GM19193 (cell line): ENCODE data around the gene ABCA1.

Source experiments
- POLR2A ChIP-seq: IDR thresholded peaks from 4 replicates; pipeline ENCODE4 v1.6.1; 2011; ENCODE audit not compliant: insufficient read depth, insufficient read length; ENCODE audit errors: extremely low read depth

The ABCA1 gene

DNA sequence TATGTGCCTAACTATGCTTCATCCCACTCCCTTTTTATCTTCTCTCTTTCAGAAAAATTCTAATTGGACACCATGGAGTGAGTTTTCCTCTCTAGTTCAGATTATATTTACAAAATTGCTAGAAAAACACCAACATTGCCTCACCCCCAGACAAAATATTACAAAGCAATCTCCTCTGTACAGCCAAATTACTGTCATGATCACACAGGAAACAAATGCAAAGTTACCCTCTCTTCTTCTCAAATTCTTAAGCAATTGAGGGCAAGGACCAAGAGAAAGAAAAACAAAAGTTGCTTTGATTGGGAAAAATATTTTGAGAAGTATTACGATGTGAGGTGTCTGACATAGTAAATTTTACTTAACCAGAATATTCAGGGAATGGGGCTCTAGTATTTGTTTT lies 30.8 kb upstream of the ABCA1 start:
- TF ChIP-seq POLR2A: no peak

DNA sequence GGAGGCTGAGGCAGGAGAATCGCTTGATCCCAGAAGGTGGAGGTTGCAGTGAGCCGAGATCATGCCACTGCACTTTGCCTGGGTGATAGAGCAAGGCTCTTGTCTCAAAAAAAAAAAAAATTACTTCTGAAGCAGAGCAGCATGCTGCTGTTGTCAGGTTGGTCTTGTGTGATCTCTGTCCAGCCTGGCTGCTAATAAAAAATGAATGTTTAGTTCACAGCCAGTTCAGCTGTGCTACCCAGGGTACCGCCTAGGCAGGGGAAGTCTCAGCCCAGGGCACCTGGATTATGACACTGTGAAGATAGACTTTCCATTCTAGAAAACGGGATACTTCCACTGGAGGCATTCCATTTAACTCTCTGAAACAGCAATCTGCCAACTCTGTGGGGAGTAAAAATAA lies 23.5 kb upstream of the ABCA1 start:
- no peak for TF ChIP-seq POLR2A

DNA sequence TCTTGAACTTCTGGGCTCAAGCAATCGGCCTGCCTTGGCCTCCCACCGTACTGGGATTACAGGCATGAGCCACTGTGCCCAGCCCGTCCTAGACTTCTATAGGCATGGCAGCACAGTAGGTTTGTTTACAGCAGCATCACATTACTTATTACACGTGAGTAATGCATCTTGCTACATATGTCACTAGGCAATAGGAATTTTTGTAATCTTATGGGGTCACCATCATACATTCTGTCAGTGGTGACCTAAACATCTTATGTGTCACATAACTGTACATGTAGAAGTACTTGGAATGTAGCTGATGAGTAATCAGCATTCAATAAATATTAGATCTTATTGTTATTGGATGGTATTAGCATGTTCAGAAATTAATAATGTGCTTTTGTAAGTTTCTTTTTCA lies 22.9 kb upstream of the ABCA1 start:
- TF ChIP-seq POLR2A: no peak

DNA sequence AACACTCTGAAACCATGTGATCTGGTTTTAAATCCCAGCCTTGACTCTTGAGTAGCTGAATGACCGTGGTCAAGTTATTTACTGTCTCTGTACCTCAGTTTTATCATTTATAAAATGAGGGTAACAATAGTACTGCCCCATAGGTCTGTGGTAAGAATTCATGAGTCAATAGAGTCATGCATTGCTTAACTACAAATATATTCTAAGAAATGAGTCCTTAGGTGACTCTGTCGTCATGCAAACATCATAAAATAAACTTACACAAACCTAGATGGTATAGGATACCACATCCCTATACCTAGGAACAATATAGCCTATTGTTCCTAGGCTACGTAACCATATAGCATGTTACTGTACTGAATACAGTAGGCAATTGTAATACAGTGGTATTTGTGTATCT lies 20.3 kb upstream of the ABCA1 start:
- TF ChIP-seq POLR2A: no peak

DNA sequence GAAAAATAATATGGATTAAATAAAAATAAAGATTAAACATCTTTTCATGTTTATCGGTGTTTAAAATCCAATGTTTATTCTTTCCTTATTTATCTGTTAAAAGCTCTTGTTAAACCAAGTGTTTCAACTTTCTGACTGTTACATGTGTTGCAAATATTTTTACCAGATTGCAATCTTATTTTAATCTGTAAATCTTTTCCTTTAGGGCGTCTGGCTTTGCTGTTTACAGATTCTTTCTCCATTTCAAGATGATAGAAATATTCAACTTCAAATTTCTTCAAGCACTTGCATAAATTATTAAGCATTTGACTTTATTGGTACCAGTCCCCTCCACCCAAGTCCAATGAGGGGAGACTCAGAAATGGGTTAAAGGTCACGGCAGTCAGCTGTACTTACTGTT lies 16.9 kb upstream of the ABCA1 start:
- TF ChIP-seq POLR2A: no peak

DNA sequence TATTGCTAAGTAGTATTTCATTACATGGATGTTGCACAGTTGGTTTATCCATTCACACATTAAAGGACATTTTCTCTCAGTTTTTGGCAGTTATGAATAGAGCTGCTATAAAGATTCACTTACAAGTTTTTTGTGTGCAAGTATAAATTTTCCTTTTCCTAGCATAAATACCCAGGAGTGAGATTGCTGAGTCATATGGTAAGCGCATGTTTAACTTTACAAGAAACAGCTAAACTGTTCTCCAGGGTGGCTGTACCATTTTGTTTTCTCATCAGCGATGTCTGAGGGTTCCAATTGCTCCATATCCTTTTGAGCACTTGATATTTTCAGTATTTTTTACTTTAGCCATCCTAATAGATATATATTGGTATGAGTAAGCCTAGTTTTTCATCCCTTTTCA lies 16.4 kb upstream of the ABCA1 start:
- TF ChIP-seq POLR2A: no peak

DNA sequence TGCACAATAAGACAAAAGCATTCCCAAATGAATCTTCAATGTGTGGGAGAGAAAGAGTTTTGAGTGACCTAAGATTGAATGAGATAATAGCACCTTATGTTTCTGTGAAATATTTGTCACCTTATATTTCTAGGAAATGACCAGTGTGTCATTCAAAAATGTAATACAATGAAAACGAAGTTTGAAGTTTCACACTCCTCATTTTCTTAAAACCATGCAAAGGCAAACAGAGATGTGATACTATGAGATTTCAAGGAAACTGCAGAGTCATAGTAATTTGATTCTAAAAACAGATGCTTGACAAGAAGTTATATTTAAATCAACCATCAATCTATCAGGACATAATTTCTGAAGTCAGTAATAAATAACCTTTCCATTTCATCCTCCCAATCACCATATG lies 13.6 kb upstream of the ABCA1 start:
- no peak for TF ChIP-seq POLR2A

DNA sequence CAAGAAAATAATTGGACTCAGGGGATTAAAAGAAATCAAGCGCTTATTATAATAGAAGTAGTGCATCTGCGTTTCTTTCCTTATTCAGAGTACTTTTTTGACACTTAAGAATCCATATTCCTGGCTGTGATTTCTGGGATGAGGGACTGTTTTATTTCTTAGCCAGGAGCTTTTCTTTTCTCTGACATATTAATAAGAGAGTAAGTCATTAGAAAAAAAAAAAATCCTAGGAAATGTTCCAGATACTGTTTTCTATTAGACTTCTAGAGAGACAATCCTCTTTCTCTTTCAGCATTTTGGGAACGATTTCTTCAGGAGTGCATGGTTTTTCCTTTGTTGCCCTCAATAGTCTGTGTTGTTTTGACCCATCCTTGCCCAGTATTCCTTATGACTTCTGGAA lies 8.3 kb upstream of the ABCA1 start:
- TF ChIP-seq POLR2A: no peak

DNA sequence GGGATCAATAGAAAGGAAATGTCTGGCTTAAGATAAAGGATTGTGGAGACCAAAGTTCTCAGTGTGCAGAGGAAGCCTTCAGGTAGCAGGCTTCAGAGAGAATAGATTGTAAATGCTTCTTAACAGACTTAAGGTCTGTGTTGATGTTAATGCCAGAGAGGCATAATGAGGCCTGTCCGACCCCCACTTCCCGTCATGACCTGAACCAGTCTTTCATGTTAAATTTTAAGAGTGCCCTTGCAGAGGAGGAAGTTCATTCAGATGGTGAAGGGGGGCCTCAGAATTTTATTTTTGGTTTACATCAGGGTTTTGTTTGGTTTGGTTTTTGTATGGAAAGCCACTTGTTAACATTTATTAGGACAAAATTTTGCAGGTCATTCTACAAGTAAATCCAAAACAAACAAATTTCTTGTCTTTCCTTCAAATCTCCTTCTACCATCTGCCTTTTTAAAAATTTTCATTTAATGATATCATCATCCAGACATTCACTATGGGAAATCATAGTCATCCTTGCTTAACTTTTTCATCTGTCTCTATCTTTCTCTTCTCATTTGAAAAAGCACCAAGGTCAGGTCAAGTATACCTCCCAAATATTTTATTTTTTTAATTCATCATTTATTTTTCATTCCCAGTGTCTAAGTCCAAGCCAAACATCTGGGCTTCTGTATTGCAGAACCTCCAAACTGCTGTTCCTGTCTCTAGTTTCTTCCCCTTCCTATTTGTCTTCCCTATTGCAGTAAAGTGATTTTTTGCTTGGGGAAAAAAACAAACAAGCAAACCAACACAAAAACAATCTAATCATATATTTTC lies 6.9 kb upstream of the ABCA1 start:
- TF ChIP-seq POLR2A: no peak

DNA sequence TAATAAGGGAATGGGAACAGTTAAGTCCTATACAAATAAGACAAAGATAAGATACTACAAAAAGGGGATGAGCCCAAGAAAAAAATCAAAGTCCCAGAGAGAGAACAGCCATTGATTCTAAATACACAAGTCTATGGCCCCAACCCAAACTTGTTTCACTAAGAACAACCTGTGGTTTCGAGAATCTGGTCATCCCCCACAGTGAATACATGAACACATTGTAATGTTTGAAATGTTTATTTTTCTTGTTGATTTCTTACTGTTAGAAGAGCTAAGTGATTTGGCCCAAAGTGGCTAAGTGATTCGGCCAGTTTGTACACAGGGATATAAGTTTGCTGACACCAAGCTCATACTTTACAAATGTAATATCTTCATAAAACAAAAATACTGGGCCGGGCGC lies 3.3 kb upstream of the ABCA1 start:
- TF ChIP-seq POLR2A: no peak

DNA sequence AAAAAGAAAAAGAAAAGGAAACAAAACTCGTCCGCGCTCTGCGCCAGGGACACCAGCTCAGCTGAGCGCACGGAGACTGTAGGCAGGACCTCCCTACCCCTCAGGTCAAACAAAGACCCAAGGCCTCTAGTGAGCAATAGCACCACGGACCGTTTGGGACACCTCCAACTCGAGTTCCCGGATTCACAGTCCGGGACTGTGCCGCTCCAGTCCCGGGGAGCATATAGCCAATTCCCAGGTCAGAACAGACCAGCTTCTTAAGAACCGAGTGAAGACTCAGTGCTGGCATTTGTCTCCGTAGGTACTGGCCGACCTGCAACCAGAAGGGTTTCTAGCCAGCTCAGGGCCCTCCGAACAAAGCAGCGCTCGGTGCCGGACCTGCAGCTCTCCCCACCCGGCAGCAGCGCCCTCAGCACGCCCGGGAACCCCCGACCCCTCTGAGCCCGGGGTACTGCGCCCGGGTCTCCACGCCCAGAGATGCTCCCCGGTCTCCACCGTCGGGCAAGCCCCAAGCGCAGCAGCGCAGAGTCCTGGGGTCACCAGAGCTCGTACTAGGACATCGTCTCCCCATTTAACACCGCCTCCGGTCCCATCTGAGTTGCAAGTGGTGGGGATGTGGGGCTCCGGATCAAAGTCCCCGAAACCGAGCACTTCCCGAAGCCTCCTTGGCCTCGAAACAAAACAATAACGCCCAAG lies 591 bp downstream of the ABCA1 start:
- no peak for TF ChIP-seq POLR2A

DNA sequence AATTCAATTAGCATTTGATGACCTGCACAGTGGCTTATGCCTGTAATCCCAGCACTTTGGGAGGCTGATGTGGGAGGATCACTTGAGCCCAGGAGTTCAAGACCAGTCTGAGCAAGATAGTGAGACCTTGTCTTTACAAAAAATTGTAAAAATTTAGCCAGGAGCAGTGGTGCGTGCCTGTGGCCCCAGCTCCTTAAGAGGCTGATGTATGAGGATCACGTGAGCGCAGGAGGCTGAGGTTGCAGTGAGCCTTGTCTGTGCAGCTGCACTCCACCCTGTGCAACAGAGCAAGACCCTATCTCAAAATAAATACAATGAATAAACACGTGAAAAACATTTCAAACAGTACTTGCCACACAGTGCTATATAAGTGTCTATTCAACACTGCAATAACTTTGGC lies 4.2 kb downstream of the ABCA1 start:
- no peak for TF ChIP-seq POLR2A

DNA sequence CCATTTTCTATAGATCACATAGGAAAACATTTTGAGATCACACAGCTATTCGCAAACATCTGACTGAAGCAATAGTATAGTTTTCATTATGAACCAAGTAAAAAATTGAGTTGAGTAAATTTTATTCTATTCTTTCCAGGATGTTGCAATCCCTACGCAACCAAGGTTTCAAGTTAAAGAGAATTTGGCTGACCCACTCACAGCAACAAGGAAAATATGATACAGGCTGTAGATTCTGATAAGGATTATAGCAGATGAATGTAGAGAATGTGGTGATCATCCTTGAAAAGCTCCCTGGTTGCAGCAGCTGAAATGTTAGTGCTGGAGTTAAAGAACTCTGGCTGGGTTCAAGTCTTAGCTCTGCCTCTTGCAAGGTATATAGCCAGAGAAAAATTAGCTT lies 4.7 kb downstream of the ABCA1 start:
- no peak for TF ChIP-seq POLR2A

DNA sequence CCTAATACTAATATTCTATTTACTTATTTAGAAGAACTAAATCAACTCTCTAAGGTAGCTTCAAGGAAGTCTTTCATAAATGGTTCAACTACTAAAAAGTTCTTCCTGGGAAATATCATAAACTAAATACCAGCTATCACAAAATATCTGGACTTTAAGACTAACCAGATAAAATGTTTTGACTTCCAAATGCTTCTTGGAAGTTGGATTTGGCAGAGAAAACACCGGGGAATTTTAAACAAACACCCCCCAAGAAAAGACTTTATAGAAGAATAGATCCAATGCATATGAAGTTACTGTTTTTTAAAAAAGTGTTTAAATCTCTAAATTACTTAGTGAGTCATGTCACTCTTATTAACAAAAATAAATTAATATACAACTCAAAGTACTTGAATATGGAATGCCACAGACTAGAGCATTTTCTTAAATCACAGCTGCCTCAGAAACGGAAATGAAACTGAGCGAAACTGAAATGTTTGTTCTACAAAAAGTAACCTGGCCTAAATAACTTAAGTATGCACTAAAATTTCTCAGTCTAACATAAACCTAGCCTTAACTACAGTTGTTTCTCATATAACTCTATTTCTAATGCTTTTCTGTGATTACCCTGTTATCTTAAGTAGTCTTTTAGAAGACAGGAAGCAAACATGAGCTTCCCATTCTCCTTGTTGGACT lies 6.8 kb downstream of the ABCA1 start:
- no peak for TF ChIP-seq POLR2A

DNA sequence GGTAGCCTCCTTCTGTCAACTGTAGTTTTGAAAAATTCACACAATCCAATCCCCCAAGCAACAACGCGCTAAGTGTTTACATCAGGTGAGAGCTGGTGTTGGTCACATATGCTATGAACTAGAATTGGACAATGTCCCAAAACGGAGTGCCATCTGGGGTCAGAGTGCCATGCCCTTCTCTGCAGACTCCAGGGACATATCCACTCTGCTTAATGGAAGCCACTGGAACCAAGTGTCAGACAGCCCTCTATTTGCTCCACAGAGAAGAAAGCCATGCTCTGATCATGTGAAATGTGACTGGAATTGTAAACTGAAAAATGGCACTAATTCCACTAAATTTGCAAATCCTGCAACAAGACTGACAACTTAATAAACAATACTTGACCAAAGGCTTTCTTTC lies 12.2 kb downstream of the ABCA1 start:
- TF ChIP-seq POLR2A: no peak

DNA sequence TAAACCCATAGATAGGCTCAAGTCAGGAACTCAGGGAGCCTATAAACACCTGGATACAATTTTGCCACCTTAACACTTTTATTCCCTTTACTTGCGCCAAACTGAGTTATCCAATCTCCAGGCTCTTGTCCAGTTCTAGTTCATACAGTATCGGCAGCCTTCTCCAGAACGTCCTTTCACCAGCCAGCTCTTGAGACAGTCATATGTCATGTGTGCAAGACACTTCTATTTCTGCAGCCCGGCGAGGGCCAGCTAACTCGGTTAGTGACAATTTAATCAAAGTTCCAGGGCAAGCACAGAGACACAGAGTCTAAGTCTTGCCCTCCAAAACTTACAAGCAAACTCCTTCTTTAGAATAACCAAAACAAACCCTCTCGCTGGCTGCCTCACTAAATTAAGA lies 12.9 kb downstream of the ABCA1 start:
- no peak for TF ChIP-seq POLR2A
